GM21528 (cell line): Measurements from ENCODE around the gene SLC9A8.
"Not testable (repeated sequence)": the region's sequence is repeated elsewhere in the genome, so short reads cannot be mapped to it uniquely, and the experiment has no call there.

Experiments
- ATAC-seq: cut with Tn5 transposase; IDR thresholded peaks from one replicate; pipeline ENCODE4 v1.9.1; 2021; ENCODE audit warnings: mild to moderate bottlenecking, moderate library complexity; ENCODE audit not compliant: unreplicated experiment, low FRiP score

The SLC9A8 gene

DNA sequence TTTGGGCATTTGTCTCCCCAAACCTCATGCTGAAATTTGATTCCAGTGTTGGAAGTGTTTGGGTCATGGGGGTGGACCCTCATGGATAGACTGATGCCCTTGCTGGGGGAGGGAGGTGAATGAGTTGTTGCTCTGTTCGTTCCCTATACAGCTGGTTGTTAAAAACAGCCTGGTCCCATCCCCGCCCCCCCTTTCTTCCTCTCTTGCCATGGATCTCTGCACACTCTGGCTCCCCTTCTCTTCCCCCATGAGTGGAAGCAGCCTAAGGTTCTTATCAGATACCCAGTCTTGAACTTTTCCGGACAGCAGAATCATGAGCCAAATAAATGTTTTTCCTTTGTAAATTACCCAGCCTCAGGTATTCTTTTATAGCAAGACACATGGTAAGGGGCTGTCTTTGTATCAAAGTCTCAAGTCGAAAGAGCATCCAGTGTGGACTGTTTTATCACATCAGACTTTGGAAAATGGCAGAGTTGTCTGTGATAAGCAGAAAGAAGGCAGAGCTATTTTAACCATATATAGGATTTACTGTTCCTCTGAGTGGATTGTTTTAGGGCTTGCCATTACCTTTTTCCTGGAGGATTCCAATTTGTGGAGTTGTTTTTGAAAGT lies 31.2 kb downstream of the SLC9A8 start:
- ATAC-seq: no peak

DNA sequence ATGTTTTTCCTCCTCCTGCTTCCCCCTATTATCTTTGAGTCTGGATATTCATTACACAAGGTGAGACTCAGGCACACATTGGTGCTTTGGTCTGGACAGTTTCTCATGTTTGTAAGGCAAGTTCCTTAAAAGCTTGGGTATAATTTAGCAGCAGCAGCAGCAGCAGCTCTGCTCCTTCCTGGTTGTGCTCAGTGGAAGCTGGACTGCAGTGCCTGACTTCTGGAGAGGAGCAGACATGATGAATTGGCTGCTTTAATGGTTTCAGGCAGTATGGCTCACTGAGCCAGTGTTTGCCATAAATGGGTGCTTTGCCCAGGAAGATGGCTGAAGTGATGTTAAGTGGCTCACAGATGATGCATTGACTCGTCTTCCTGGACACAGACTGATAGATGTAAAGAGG lies 32.4 kb downstream of the SLC9A8 start:
- ATAC-seq: no peak

DNA sequence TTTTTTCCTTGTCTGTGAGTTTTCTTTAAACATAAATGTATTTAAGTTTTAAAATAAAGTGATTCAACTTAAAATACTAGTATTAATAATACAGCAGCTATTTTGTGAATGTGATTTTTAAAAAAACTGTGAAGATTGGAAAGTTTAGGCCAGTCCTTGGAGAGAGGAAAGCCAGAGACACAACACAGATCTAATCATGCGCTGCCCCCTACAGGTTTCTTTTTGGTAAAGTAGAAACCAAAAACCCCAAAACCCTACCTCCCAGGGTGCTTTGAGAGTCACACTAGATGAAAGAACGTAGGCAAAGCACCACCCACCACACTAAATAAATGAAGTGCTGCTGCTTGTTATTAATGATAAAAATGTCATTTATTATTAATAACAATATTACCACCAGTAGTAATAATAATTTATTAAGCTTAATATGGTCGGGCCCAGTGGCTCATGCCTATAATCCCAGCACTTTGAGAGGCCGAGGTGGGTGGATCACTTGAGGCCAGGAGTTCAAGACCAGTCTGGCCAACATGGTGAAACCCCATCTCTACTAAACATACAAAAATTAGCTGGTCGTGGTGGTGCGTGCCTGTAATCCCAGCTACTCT lies 33.7 kb downstream of the SLC9A8 start:
- no peak for ATAC-seq

- no peak for ATAC-seq
Observed at GRCh38 chr20:49850463-49851230, 38.0 kb downstream of the SLC9A8 start.

GRCh38 chr20:49851231-49851705 lies 38.6 kb downstream of the SLC9A8 start:
- no peak for ATAC-seq

- ATAC-seq: no peak
Observed at GRCh38 chr20:49851991-49852390, 39.4 kb downstream of the SLC9A8 start.

- ATAC-seq: no peak
Observed at GRCh38 chr20:49852522-49853080, 40.0 kb downstream of the SLC9A8 start.

GRCh38 chr20:49853640-49854039 lies 41.0 kb downstream of the SLC9A8 start:
- ATAC-seq: no peak

DNA sequence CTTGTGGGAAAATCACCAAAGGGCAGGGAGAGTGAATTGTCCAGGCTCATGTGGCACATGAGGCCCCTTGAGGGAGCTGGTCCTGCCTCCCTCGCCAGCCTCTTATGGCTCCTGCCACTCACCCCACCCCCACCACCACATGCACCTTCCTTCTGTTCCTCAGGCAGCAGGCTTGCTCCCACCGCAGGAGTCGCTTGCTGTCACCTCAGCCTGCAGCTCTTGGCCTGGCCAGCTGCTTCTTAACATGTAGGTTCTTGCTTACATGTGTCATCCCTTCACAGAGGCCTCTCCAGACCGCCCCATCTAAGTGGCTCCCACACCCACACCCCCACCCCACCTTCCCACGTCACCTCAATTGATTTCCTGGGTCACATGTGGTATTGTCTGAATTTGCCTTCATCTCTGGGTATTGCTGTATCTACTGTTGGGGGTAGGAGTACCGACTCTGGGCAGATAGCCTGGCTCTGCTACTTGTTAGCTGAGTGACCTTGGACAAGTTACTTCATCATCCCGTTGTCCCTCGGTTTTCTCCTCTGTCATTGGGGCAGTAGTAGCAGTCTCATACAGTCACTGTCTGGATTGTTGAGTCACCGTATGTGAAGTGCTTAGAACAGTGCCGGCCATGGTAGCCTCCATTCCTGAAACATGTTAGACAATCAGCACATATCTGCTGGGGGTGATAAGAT lies 41.7 kb downstream of the SLC9A8 start:
- ATAC-seq: no peak

DNA sequence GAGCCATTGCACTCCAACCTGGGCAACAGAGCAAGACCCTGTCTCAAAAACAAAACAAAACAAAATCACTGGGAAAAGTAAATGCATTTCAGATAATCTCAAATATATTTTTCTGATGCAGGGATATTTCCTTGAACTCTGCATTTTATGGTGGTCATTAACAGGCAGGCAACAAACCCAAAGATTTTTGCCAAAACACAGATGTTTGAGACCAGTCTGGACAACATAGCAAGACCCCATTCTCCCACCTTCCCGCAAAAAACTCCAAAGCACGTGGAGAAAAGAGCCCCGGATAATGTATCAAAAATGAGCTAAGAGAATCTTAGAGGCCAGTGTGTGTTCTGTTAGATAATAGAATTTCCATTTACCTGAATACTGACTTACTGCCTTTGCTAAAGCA lies 44.3 kb downstream of the SLC9A8 start:
- ATAC-seq: no peak

DNA sequence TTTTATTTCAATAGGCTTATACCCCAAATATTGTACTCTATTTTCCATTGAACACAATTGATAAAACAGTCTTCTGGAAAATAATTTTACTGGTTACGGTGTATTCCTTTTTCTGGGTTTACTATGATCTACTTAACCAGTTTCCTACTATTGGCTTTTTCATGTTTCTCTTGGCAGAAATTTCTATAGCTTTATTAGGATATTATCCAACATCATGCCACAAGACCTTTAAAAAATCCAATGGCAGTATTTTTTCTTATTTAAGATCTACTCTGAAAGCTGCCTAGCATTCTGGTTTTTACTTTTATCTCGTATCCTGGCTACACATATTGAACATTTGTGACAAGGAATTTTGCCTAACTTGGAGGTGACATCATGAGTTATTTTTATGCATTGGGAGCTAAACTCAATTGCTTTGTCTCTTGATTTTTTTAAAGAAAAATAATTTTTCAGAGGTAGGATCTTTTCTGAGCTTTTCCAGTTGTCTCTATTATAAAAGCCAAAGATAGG lies 45.5 kb downstream of the SLC9A8 start:
- no peak for ATAC-seq

- ATAC-seq: no peak
Observed at GRCh38 chr20:49859011-49859410, 46.4 kb downstream of the SLC9A8 start.

DNA sequence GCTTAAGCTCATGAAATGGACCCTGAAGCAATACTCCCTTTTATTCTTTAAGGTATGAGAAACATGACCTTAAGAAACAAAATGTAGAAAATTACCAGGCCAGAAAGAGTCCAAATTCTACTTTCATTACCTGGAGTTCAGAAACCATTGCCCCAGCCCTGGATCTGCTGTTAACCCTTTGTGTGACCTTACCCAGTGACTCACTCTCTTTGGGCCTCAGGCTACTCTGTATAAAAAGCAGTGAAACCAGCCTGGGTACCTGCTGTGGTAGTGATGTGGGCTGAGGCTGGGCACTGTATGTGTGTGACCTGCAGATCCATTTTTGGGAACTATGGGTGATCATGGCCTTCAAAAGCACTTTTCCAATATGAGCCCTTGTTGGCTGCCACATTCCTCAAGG lies 47.2 kb downstream of the SLC9A8 start:
- ATAC-seq: no peak

DNA sequence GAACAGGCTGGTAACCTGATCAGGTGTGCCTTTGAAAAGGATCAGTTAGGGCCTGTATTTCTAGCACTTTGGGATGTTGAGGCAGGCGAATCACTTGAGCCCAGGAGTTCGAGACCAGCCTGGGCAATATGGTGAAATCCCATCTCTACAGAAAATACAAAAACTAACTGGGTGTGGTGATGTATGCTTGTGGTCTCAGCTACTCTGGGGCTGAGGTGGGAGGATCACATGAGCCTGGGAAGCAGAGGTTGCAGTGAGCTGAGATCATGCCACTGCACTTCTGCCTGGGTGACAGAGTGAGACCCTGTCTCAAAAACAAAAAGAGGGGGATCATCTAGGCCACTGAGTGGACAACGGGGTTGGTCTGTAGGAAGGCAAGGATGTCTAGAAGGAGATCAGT lies 48.6 kb downstream of the SLC9A8 start:
- ATAC-seq: not testable (repeated sequence)

DNA sequence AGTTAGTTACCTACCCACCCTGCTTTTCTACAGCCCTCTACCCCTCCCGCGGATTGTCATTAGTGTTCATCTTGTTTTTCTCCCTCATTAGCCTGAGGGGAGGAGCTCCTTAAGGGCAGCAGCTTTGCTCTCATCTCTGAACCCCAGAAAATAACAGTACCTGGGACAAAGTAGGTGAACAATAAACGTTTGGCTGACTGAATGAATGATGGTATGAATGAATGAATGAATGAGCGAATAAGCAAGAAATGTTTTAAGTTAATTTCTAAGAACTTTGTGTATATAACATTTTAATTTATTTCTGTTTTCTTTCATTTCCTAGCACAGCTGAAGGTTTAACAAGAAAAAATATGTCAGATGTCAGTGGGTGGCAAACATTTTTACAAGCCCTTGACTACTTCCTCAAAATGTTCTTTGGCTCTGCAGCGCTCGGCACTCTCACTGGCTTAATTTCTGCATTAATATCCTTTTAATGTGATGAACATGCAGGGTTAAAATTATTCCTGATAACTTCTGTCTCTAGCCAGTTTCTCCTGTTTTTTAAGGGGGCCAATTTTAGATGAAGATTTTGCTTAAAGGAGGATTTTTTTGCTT lies 50.1 kb downstream of the SLC9A8 start:
- ATAC-seq: no peak

- ATAC-seq: no peak
Observed at GRCh38 chr20:49863666-49864065, 51.0 kb downstream of the SLC9A8 start.

DNA sequence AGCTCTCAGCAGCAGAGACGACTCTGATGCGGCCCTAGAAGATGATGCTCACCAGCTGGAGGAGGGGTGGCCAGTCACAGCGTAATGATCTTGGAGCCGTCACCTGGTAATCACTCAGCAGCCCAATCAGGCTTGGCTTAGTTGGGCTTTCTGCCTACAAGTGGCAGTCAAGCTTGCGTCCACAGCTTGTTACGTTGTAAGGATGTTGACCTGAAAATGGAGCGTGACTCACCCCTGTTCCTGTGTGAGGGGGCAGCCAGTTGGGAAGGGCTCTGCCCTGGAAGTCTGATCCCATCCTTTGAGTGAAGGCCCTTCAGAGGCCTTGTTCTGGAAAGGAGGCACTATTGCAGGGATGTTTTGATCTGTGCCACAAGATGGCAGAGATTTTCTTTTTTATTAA lies 52.9 kb downstream of the SLC9A8 start:
- ATAC-seq: no peak

GRCh38 chr20:49866051-49866450 lies 53.4 kb downstream of the SLC9A8 start:
- no peak for ATAC-seq

DNA sequence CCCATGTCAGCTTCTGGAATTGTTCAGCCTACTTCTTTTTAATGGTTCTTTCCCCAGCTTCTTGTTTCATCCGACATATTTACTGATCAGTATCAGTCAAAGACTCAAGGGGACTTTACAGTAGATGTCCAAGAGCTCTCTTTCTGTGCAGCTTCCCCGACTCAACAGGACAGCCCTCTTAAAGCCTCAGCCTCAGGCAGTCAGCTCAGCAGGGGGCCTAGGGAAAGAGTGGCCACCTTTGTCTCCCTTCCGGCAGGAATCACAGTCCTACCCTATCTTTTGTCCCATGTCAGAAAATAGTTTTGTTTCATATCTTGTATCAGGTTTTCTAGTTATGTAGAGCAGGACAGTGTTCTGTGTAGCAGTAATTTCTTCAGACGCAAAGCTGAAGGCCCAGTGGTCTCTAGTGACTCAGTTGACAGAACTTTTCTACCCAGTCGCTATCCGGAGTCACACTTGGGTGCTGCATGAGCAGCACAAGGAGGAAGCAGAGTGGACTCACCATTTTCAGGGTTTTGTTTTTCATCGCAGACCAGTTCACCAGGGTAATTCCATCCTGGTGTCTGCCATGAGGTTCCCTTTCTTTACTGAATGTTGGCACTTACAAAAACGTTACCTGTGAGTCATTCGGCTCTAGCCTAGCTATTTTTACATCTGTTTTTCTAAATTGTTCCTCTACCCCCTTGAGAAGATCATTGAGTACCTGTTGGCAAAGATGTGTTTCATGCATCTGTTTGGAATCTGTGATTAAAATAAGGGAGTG lies 55.0 kb downstream of the SLC9A8 start:
- no peak for ATAC-seq

DNA sequence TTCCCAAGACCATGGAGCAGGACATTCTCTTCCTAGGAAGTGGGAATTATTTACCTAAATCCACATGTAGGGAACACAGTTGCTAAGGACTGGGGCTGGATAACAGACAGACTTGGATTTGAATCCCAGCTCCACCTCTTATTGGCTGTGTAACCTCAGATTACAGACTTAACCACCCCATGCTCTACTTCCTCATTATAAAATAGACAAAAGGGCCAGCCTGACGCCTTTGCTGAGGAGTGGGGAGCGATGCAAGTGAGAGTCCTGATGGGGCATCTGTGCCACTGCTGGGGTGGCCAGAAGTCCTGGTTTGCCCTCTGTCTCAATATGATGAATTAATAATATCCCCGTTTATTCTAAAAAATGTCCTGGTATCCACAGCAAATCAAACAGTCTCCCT lies 55.9 kb downstream of the SLC9A8 start:
- no peak for ATAC-seq
